Esophagus muscularis mucosa (tissue), 4 donors: ENCODE measurements around the gene PCID2. TPM values are rescaled to one million over a fixed set of nuclear protein-coding genes. Genes with fewer than 3 reads are reported as not detected.

Source experiments
- DNase-seq: peaks from one replicate; pipeline ENCODE4 v3.0.0-alpha.2; 2017; ENCODE audit errors: extremely low spot score
- H3K27ac ChIP-seq, 4 donors: fragments of 200-600 bp; sonication (generic); replicated peaks in 1 of 4; 1 replicate in 3 of 4; 2 replicates in 1 of 4; pipeline ENCODE4 v1.5.1; 2016 to 2019; ENCODE audit warnings: mild to moderate bottlenecking in 1 of 4
- H3K27me3 ChIP-seq, 4 donors: fragments of 200-600 bp; sonication (generic); one replicate each; pipeline versions ENCODE4 v1.5.1 to v1.6.0; 2016 to 2019
- H3K36me3 ChIP-seq, 4 donors: fragments of 200-600 bp; sonication (generic); one replicate each; pipeline ENCODE4 v1.5.1; 2016 to 2019
- H3K4me1 ChIP-seq, 4 donors: fragments of 200-600 bp; sonication (generic); one replicate each; pipeline ENCODE4 v1.5.1; 2016 to 2019
- H3K4me3 ChIP-seq, 4 donors: fragments of 200-600 bp; sonication (generic); 1 replicate in 2 of 4; 2 replicates in 2 of 4; pipeline ENCODE4 v1.5.1; 2016 to 2019; ENCODE audit warnings: mild to moderate bottlenecking in 4 of 4, moderate library complexity in 1 of 4
- H3K9me3 ChIP-seq, 4 donors: fragments of 200-600 bp; sonication (generic); 1 replicate in 3 of 4; 2 replicates in 1 of 4; pipeline ENCODE4 v1.5.1; 2016 to 2019
- CTCF ChIP-seq, 3 experiments: fragments of 200-600 bp in 2 of 3; fragments of 450-650 bp in 1 of 3; sonication (generic) in 2 of 3; IDR thresholded peaks; one replicate each; pipeline ENCODE4 v1.5.1; 2017 to 2019; ENCODE audit warnings: antibody characterized with exemption in 3 of 3, mild to moderate bottlenecking in 2 of 3, moderate library complexity in 1 of 3
- EP300 ChIP-seq: sonication (generic); formaldehyde crosslinking; IDR thresholded peaks from one replicate; pipeline ENCODE4 v1.6.1; 2017; ENCODE audit warnings: antibody characterized with exemption
- POLR2A ChIP-seq: fragments of 450-650 bp; IDR thresholded peaks from one replicate; pipeline ENCODE4 v1.6.1; 2017; ENCODE audit warnings: antibody characterized with exemption, moderate library complexity, mild to moderate bottlenecking, low read depth
- POLR2AphosphoS5 ChIP-seq, 2 donors: sonication (generic); formaldehyde crosslinking; IDR thresholded peaks; one replicate each; pipeline ENCODE4 v1.6.1; 2017; ENCODE audit warnings: antibody characterized with exemption in 2 of 2
- WGBS: methylation state at CpG from one replicate; pipeline ENCODE4 v1.1.5; 2018; 5-methylcytosine and 5-hydroxymethylcytosine counted together
- intact Hi-C: fragments of 100-400 bp; cut with DNase I; formaldehyde crosslinking; loops from one replicate; pipeline ENCODE4 v1.15.1; 2023
- total RNA-seq, 4 donors: library from RNA; depleted of rRNA; stranded (reverse); fragments of >200 nt; gene quantifications; one replicate each; pipeline versions ENCODE4 v1.1.0 to v1.2.1, GENCODE V29; 2016

PCID2 gene
- total RNA-seq, 4 donors from 2014 or later = 34.5 to 46.9 (median 42.3) TPM

GRCh38 chr13:113155201-113155600 lies 53.3 kb downstream of the PCID2 start:
- peaks cover 18 to 25% (median 22%) of the 10 kb centered on the region in 4 donors for H3K4me1 ChIP-seq
- 91% methylated on average over 3 of the region's 3 CpGs for WGBS
- peaks cover 0 to 15% (median 0%) of the 10 kb centered on the region in 4 donors for H3K27me3 ChIP-seq
- H3K9me3 ChIP-seq = no peaks in the 10 kb centered on the region
- TF ChIP-seq CTCF (IDR thresholded peaks at IDR 0.05) = no peak
- TF ChIP-seq POLR2AphosphoS5 (IDR thresholded peaks at IDR 0.05) = no peak
- no peak for TF ChIP-seq POLR2A
- no peak for TF ChIP-seq EP300
- intact Hi-C loops = loop anchor here (2.0 to 10.0 kb wide), 2 partner anchors 54 to 330 kb away; partner anchors contain the start of genes CUL4A and PCID2
- no peak overlapping the region for H3K4me3 ChIP-seq
- DNase-seq = no peak
- H3K36me3 ChIP-seq = no peaks in the 10 kb centered on the region
- no peak overlapping the region for H3K27ac ChIP-seq

- DNase-seq = peak; percentile 95
- TF ChIP-seq EP300 (no peak), POLR2AphosphoS5 (IDR thresholded peaks at IDR 0.05) (peak; percentile 88 to 94)
- Histone ChIP-seq H3K4me1 (peaks cover 18 to 25% (median 22%) of the 10 kb centered on the region in 4 donors), H3K4me3 (peak overlapping the region; percentile 50 to 58 (median 52)), H3K27me3 (peaks cover 0 to 8% (median 0%) of the 10 kb centered on the region in 4 donors), H3K9me3 (no peaks in the 10 kb centered on the region), H3K36me3 (no peaks in the 10 kb centered on the region), H3K27ac (peak overlapping the region; percentile 79 to 80 (median 80))
- intact Hi-C loops = loop anchor here (2.0 to 10.0 kb wide), 4 partner anchors 55 to 331 kb away; partner anchors contain the start of genes CUL4A, GRTP1 and PCID2
- 7% methylated on average over 38 of the region's 76 CpGs for WGBS
These were observed 54.4 kb downstream of the PCID2 start for GRCh38 chr13:113153810-113154748.

- Histone ChIP-seq H3K9me3 (no peaks in the 10 kb centered on the region), H3K27ac (peak overlapping the region; percentile 79 to 80 (median 80)), H3K27me3 (no peaks in the 10 kb centered on the region), H3K4me1 (peaks cover 18 to 25% (median 22%) of the 10 kb centered on the region in 4 donors), H3K36me3 (no peaks in the 10 kb centered on the region), H3K4me3 (peak overlapping the region; percentile 50 to 58 (median 52))
- DNase-seq = no peak
- no peak for TF ChIP-seq CTCF (IDR thresholded peaks at IDR 0.05)
- WGBS = 28% methylated on average over 23 of the region's 60 CpGs
- intact Hi-C loops = loop anchor here (5.0 to 10.0 kb wide), 3 partner anchors 116 to 332 kb away; partner anchors contain the start of gene GRTP1
These were observed 55.3 kb downstream of the PCID2 start for GRCh38 chr13:113152984-113153809.

DNA sequence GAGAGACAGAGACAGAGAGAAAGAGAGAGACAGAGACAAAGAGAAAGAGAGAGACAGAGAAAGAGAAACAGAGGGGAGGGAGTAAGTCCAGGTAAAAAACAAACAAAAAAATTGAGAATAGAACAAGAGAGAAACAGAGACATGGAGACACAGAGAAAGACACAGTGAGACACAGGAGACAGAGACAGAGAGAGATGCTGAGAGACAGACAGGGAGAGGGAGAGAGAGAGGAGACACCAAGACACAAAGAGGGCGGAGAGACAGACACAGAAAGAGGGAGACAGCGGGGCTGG lies 55.8 kb downstream of the PCID2 start:
- Histone ChIP-seq H3K4me1 (peaks cover 18 to 25% (median 22%) of the 10 kb centered on the region in 4 donors), H3K27me3 (no peaks in the 10 kb centered on the region), H3K36me3 (no peaks in the 10 kb centered on the region), H3K9me3 (no peaks in the 10 kb centered on the region), H3K27ac (peak overlapping the region in 1 of 4 donors; percentile 80), H3K4me3 (peak overlapping the region; percentile 50 to 58 (median 52))
- intact Hi-C loops = loop anchor here (5.0 to 10.0 kb wide), 3 partner anchors 115 to 332 kb away; partner anchors contain the start of gene GRTP1
- 58% methylated on average over 2 of the region's 2 CpGs for WGBS
- TF ChIP-seq EP300 (no peak), CTCF (IDR thresholded peaks at IDR 0.05) (no peak), POLR2A (no peak), POLR2AphosphoS5 (IDR thresholded peaks at IDR 0.05) (no peak)
- DNase-seq = no peak
